ENCODE data around the gene RPAIN.

- TF ChIP-seq POLR2A (IDR thresholded peaks at IDR 0.05; ENCODE audit: control extremely low read depth in 1 of 2, low read depth in 2 of 2, low read length in 2 of 2), result no peak
- no peak for TF ChIP-seq POLR2AphosphoS5 (IDR thresholded peaks at IDR 0.05; ENCODE audit: low read depth, low read length)
- TF ChIP-seq RAD21 (IDR thresholded peaks at IDR 0.05 in 1 of 2, conservative IDR thresholded peaks at IDR 0.05 in 1 of 2; ENCODE audit: low read depth in 2 of 2, low read length in 2 of 2), result no peak
- no peak for TF ChIP-seq CTCF (IDR thresholded peaks at IDR 0.05; ENCODE audit: control extremely low read depth in 1 of 3, insufficient read depth in 1 of 3, low read depth in 1 of 3, low read length in 3 of 3)
- TF ChIP-seq TAF1 (IDR thresholded peaks at IDR 0.05; ENCODE audit: low read depth, low read length), result no peak
- TF ChIP-seq CREB1 (IDR thresholded peaks at IDR 0.05), result no peak
- no peak for TF ChIP-seq CEBPB (IDR thresholded peaks at IDR 0.05; ENCODE audit: low read depth, low read length)
- TF ChIP-seq EGR1 (IDR thresholded peaks at IDR 0.05; ENCODE audit: borderline replicate concordance, low read depth, low read length), result no peak
- TF ChIP-seq SP2 (IDR thresholded peaks at IDR 0.05; ENCODE audit: low read length), result no peak
- TF ChIP-seq SUZ12 (IDR thresholded peaks at IDR 0.05; ENCODE audit: low read length), result no peak
- TF ChIP-seq ATF2 (IDR thresholded peaks at IDR 0.05; ENCODE audit: low read length), result no peak
- no peak for TF ChIP-seq YY1 (IDR thresholded peaks at IDR 0.05; ENCODE audit: low read depth, low read length)
These were observed 47.4 kb downstream of the RPAIN start for GRCh38 chr17:5467416-5467815.

Data from H1 (cell line).